C4-2B (cell line): ENCODE data around the gene AGL.
"Not testable (repeated sequence)": the region's sequence is repeated elsewhere in the genome, so short reads cannot be mapped to it uniquely, and the experiment has no call there.

ENCODE experiments used
- ZFX ChIP-seq: fragments of 450-650 bp; IDR thresholded peaks from 2 replicates; pipeline ENCODE4 v1.6.1; 2017
- TF ChIP-seq, protein P1 (sequence below): fragments of 450-650 bp; conservative IDR thresholded peaks from 2 replicates; pipeline ENCODE4 v1.5.1; 2017; ENCODE audit warnings: mild to moderate bottlenecking

DNA sequence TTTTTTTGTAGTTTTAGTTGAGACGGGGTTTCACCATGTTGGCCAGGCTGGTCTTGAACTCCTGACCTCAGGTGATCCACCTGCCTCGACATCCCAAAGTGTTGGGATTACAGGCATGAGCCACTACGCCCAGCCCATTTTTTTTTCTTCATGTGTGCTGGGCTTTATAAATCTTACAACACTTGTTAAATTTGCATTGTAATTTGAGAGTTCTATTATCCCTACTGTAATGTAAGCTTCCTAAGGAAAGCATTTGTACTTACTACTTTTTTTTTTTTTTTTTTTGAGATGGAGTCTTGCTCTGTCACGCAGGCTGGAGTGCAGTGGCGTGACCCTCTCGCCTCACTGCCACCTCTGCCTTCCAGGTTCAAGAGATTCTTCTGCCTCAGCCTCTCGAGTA, 121.9 kb downstream of the AGL start:
- not testable (repeated sequence) for TF ChIP-seq ZFX
- TF ChIP-seq, protein P1, sequence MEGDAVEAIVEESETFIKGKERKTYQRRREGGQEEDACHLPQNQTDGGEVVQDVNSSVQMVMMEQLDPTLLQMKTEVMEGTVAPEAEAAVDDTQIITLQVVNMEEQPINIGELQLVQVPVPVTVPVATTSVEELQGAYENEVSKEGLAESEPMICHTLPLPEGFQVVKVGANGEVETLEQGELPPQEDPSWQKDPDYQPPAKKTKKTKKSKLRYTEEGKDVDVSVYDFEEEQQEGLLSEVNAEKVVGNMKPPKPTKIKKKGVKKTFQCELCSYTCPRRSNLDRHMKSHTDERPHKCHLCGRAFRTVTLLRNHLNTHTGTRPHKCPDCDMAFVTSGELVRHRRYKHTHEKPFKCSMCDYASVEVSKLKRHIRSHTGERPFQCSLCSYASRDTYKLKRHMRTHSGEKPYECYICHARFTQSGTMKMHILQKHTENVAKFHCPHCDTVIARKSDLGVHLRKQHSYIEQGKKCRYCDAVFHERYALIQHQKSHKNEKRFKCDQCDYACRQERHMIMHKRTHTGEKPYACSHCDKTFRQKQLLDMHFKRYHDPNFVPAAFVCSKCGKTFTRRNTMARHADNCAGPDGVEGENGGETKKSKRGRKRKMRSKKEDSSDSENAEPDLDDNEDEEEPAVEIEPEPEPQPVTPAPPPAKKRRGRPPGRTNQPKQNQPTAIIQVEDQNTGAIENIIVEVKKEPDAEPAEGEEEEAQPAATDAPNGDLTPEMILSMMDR, result not testable (repeated sequence)
